GM19239 (cell line): Measurements from ENCODE around the gene ZNF140.

ENCODE experiments used
- DNase-seq: peaks from one replicate; pipeline ENCODE4 v3.0.0; 2011; ENCODE audit warnings: low spot score; ENCODE audit not compliant: insufficient read length
- FAIRE-seq: peaks from 2 replicates; lab custom pipeline; 2011; peaks lifted over from hg19 to GRCh38; lab: Jason Lieb, UNC

ZNF140 gene

GRCh38 chr12:133129368-133130037, 48.8 kb downstream of the ZNF140 start:
- DNase-seq, result peak; percentile 1
- peak; percentile 68 for FAIRE-seq

- DNase-seq, result peak; percentile 62
- peak; percentile 28 for FAIRE-seq
These were observed 49.5 kb downstream of the ZNF140 start, which contains the start of the genes ZNF10 and ZNF891 for GRCh38 chr12:133130038-133130807. TSS of gene ZNF10 (plus strand) at chr12:133130627. CDS start at chr12:133144493, 13,866 bp downstream. TSS of gene ZNF891 (minus strand) at chr12:133130274. CDS start at chr12:133121918, 8,356 bp downstream.

- DNase-seq (no peak), FAIRE-seq (peak; percentile 87)
These were observed 50.0 kb downstream of the ZNF140 start for GRCh38 chr12:133130808-133131128.

- FAIRE-seq (no peak), DNase-seq (no peak)
These were observed 55.0 kb downstream of the ZNF140 start for GRCh38 chr12:133135747-133136146.

GRCh38 chr12:133145981-133146380, 65.3 kb downstream of the ZNF140 start:
- no peak for DNase-seq
- FAIRE-seq, result no peak

GRCh38 chr12:133156125-133156690, 75.5 kb downstream of the ZNF140 start:
- no peak for DNase-seq
- FAIRE-seq, result no peak
